BE2C (cell line): ENCODE results near the gene WIPF1.

Experiments used
- DNase-seq: peaks from one replicate; pipeline ENCODE4 v3.0.0-alpha.2; 2020
- H3K27me3 ChIP-seq: fragments of 250-450 bp; sonication (Bioruptor Pico); 2 replicates; pipeline ENCODE4 v1.5.1; 2020; ENCODE audit warnings: mild to moderate bottlenecking
- H3K36me3 ChIP-seq: fragments of 250-450 bp; sonication (Bioruptor Pico); 2 replicates; pipeline ENCODE4 v1.5.1; 2020; ENCODE audit warnings: mild to moderate bottlenecking
- H3K4me1 ChIP-seq: fragments of 250-450 bp; sonication (Bioruptor Pico); 2 replicates; pipeline ENCODE4 v1.5.1; 2020
- H3K4me3 ChIP-seq: 2 replicates; pipeline ENCODE4 v1.5.1; 2011; ENCODE audit warnings: low read depth, low read length
- H3K9me3 ChIP-seq: fragments of 250-450 bp; sonication (Bioruptor Pico); 2 replicates; pipeline ENCODE4 v1.5.1; 2020
- CTCF ChIP-seq: IDR thresholded peaks from 2 replicates; pipeline ENCODE4 v1.5.1; 2012; ENCODE audit warnings: mild to moderate bottlenecking, low read depth, low read length

WIPF1 gene

GRCh38 chr2:174570318-174570958 lies 27.2 kb downstream of the WIPF1 start:
- H3K4me3 ChIP-seq: no peak overlapping the region
- DNase-seq: no peak
- H3K9me3 ChIP-seq: no peaks in the 10 kb centered on the region
- no peaks in the 10 kb centered on the region for H3K36me3 ChIP-seq
- no peaks in the 10 kb centered on the region for H3K4me1 ChIP-seq
- H3K27me3 ChIP-seq: no peaks in the 10 kb centered on the region
- no peak for TF ChIP-seq CTCF

GRCh38 chr2:174569678-174570077 lies 27.9 kb downstream of the WIPF1 start:
- H3K4me3 ChIP-seq: no peak overlapping the region
- no peaks in the 10 kb centered on the region for H3K36me3 ChIP-seq
- H3K4me1 ChIP-seq: no peaks in the 10 kb centered on the region
- no peak for TF ChIP-seq CTCF
- DNase-seq: no peak
- no peaks in the 10 kb centered on the region for H3K9me3 ChIP-seq
- H3K27me3 ChIP-seq: no peaks in the 10 kb centered on the region

- no peak for TF ChIP-seq CTCF
- no peaks in the 10 kb centered on the region for H3K9me3 ChIP-seq
- H3K27me3 ChIP-seq: no peaks in the 10 kb centered on the region
- no peak overlapping the region for H3K4me3 ChIP-seq
- H3K36me3 ChIP-seq: no peaks in the 10 kb centered on the region
- DNase-seq: no peak
- no peaks in the 10 kb centered on the region for H3K4me1 ChIP-seq
Observed at GRCh38 chr2:174568425-174568824, 29.2 kb downstream of the WIPF1 start.

GRCh38 chr2:174566871-174567270 lies 30.7 kb downstream of the WIPF1 start:
- H3K9me3 ChIP-seq: no peaks in the 10 kb centered on the region
- no peak for DNase-seq
- H3K4me1 ChIP-seq: no peaks in the 10 kb centered on the region
- no peak overlapping the region for H3K4me3 ChIP-seq
- H3K27me3 ChIP-seq: no peaks in the 10 kb centered on the region
- H3K36me3 ChIP-seq: no peaks in the 10 kb centered on the region
- TF ChIP-seq CTCF: no peak

- no peak for DNase-seq
- Histone ChIP-seq H3K36me3 (no peaks in the 10 kb centered on the region), H3K9me3 (no peaks in the 10 kb centered on the region), H3K27me3 (no peaks in the 10 kb centered on the region), H3K4me3 (no peak overlapping the region), H3K4me1 (no peaks in the 10 kb centered on the region)
- no peak for TF ChIP-seq CTCF
Observed at GRCh38 chr2:174563530-174564282, 33.9 kb downstream of the WIPF1 start.

GRCh38 chr2:174561972-174562370 lies 35.6 kb downstream of the WIPF1 start:
- Histone ChIP-seq H3K36me3 (no peaks in the 10 kb centered on the region), H3K9me3 (no peaks in the 10 kb centered on the region), H3K27me3 (no peaks in the 10 kb centered on the region), H3K4me1 (no peaks in the 10 kb centered on the region), H3K4me3 (no peak overlapping the region)
- no peak for TF ChIP-seq CTCF
- DNase-seq: no peak
